Endodermal cell (in vitro differentiated cells): ENCODE data around the gene SPPL3. TPM values are rescaled to one million over a fixed set of nuclear protein-coding genes. Genes with fewer than 3 reads are reported as not detected.
"Not testable (repeated sequence)": the region's sequence is repeated elsewhere in the genome, so short reads cannot be mapped to it uniquely, and the experiment has no call there.

Source experiments
- DNase-seq: peaks from one replicate; pipeline ENCODE4 v3.0.0-alpha.2; 2017
- H3K27ac ChIP-seq: 2 replicates; pipeline ENCODE4 v1.5.1; 2013; ENCODE audit warnings: mild to moderate bottlenecking, low read depth, low read length, moderate library complexity
- H3K27me3 ChIP-seq: 2 replicates; pipeline ENCODE4 v1.6.1; 2013; ENCODE audit warnings: mild to moderate bottlenecking, low read length, moderate library complexity; ENCODE audit not compliant: insufficient read depth, control insufficient read depth, poor library complexity, severe bottlenecking
- H3K36me3 ChIP-seq: 2 replicates; pipeline ENCODE4 v1.7.0; 2013; ENCODE audit warnings: mild to moderate bottlenecking, low read length, moderate library complexity; ENCODE audit not compliant: control insufficient read depth, insufficient read depth
- H3K4me1 ChIP-seq: one replicate; pipeline ENCODE4 v1.7.0; 2013; ENCODE audit warnings: low read length; ENCODE audit not compliant: control insufficient read depth, insufficient read depth
- H3K4me3 ChIP-seq: 2 replicates; pipeline ENCODE4 v1.5.1; 2013; ENCODE audit warnings: mild to moderate bottlenecking, low read length, moderate library complexity
- H3K9ac ChIP-seq: 2 replicates; pipeline ENCODE4 v1.6.1; 2013; ENCODE audit warnings: mild to moderate bottlenecking, low read length, moderate library complexity; ENCODE audit not compliant: poor library complexity, severe bottlenecking; ENCODE audit errors: extremely low read depth
- H3K9me3 ChIP-seq: 2 replicates; pipeline ENCODE4 v1.6.1; 2013; ENCODE audit warnings: mild to moderate bottlenecking, low read length, moderate library complexity; ENCODE audit not compliant: control insufficient read depth
- H3K27ac Mint-ChIP-seq: 2 replicates; pipeline ENCODE4 v1.8.0; 2020; ENCODE audit warnings: mixed read lengths
- H3K27me3 Mint-ChIP-seq: 2 replicates; pipeline ENCODE4 v1.8.0; 2021; ENCODE audit warnings: mild to moderate bottlenecking, mixed read lengths; ENCODE audit not compliant: insufficient read depth
- H3K36me3 Mint-ChIP-seq: 2 replicates; pipeline ENCODE4 v1.8.0; 2020; ENCODE audit warnings: low read depth, mixed read lengths
- H3K4me1 Mint-ChIP-seq: 2 replicates; pipeline ENCODE4 v1.8.0; 2020; ENCODE audit warnings: mixed read lengths
- H3K4me3 Mint-ChIP-seq: 2 replicates; pipeline ENCODE4 v1.8.0; 2020; ENCODE audit warnings: mild to moderate bottlenecking, moderate library complexity, mixed read lengths
- H3K9me3 Mint-ChIP-seq: 2 replicates; pipeline ENCODE4 v1.8.0; 2020; ENCODE audit warnings: mild to moderate bottlenecking, mixed read lengths
- CTCF ChIP-seq: fragments of 200-600 bp; sonication (generic); conservative IDR thresholded peaks from 2 replicates; pipeline ENCODE4 v1.5.0; 2021; ENCODE audit warnings: antibody characterized with exemption, mild to moderate bottlenecking
- WGBS, 2 experiments: methylation state at CpG; one replicate each; pipeline versions ENCODE4 v1.1.5 to v1.1.7; 2013; ENCODE audit warnings: missing lambda C conversion rate in 2 of 2, mixed read lengths in 1 of 2; ENCODE audit not compliant: insufficient coverage in 1 of 2, insufficient read length in 1 of 2; 5-methylcytosine and 5-hydroxymethylcytosine counted together
- total RNA-seq, 2 donors: library from RNA; stranded (reverse); fragmentation: NEBNext Ultra II Directional in 1 of 2; extraction: Animal tissue kit (Norgen Biotek cat#: 25700) in 1 of 2; gene quantifications; 2 replicates in 1 of 2; 3 replicates in 1 of 2; pipeline ENCODE4 v1.2.1, GENCODE V29; 2021

Gene SPPL3
- total RNA-seq, 2 donors from 2014 or later, result 41.1 to 46.8 TPM

GRCh38 chr12:120842595-120842994 lies 61.6 kb downstream of the SPPL3 start:
- Histone ChIP-seq H3K9me3 (no peaks in the 10 kb centered on the region), H3K27me3 (no peaks in the 10 kb centered on the region), H3K4me1 (no peaks in the 10 kb centered on the region), H3K27ac (no peak overlapping the region), H3K9ac (no peak overlapping the region), H3K4me3 (no peak overlapping the region), H3K36me3 (no peaks in the 10 kb centered on the region)
- no peak for TF ChIP-seq CTCF
- Mint-ChIP-seq H3K4me1 (peaks cover 10% of the 10 kb centered on the region), H3K36me3 (no peaks in the 10 kb centered on the region), H3K27ac (no peak overlapping the region), H3K27me3 (no peaks in the 10 kb centered on the region), H3K9me3 (no peaks in the 10 kb centered on the region), H3K4me3 (no peak overlapping the region)
- DNase-seq, result no peak
- 95 to 100% methylated on average over 2 to 3 of the region's 3 CpGs for WGBS, 2 experiments

GRCh38 chr12:120841525-120841924 lies 62.6 kb downstream of the SPPL3 start:
- H3K9me3 Mint-ChIP-seq, result no peaks in the 10 kb centered on the region
- H3K27me3 Mint-ChIP-seq, result no peaks in the 10 kb centered on the region
- Histone ChIP-seq H3K27me3 (no peaks in the 10 kb centered on the region), H3K4me1 (no peaks in the 10 kb centered on the region), H3K27ac (no peak overlapping the region), H3K36me3 (no peaks in the 10 kb centered on the region), H3K9me3 (no peaks in the 10 kb centered on the region), H3K4me3 (no peak overlapping the region), H3K9ac (no peak overlapping the region)
- H3K36me3 Mint-ChIP-seq, result no peaks in the 10 kb centered on the region
- no peak for TF ChIP-seq CTCF
- peaks cover 10% of the 10 kb centered on the region for H3K4me1 Mint-ChIP-seq
- no peak for DNase-seq
- H3K27ac Mint-ChIP-seq, result no peak overlapping the region
- no peak overlapping the region for H3K4me3 Mint-ChIP-seq
- WGBS, 2 experiments, result 80% methylated on average over 3 of the region's 3 CpGs; no CpG with 5 or more reads in 1 of the 2 experiments

- no peak overlapping the region for H3K27ac ChIP-seq
- no peaks in the 10 kb centered on the region for H3K27me3 Mint-ChIP-seq
- no peak overlapping the region for H3K9ac ChIP-seq
- no peak overlapping the region for H3K27ac Mint-ChIP-seq
- H3K4me3 ChIP-seq, result no peak overlapping the region
- no peaks in the 10 kb centered on the region for H3K36me3 Mint-ChIP-seq
- no peak overlapping the region for H3K4me3 Mint-ChIP-seq
- no peaks in the 10 kb centered on the region for H3K36me3 ChIP-seq
- peaks cover 12% of the 10 kb centered on the region for H3K4me1 Mint-ChIP-seq
- no peaks in the 10 kb centered on the region for H3K4me1 ChIP-seq
- H3K9me3 Mint-ChIP-seq, result no peaks in the 10 kb centered on the region
- WGBS, 2 experiments, result 90 to 100% methylated on average over 1 of the region's 1 CpG
- DNase-seq, result no peak
- TF ChIP-seq CTCF, result no peak
- H3K9me3 ChIP-seq, result no peaks in the 10 kb centered on the region
- no peaks in the 10 kb centered on the region for H3K27me3 ChIP-seq
These were observed 64.7 kb downstream of the SPPL3 start for GRCh38 chr12:120839503-120839902.

GRCh38 chr12:120838629-120839383 lies 65.4 kb downstream of the SPPL3 start:
- H3K27ac ChIP-seq, H3K4me3 ChIP-seq, H3K9me3 ChIP-seq, H3K9me3 Mint-ChIP-seq, H3K9ac ChIP-seq, H3K4me3 Mint-ChIP-seq, H3K27me3 ChIP-seq, DNase-seq, H3K27ac Mint-ChIP-seq, H3K4me1 Mint-ChIP-seq, H3K36me3 Mint-ChIP-seq, H3K4me1 ChIP-seq, H3K36me3 ChIP-seq, H3K27me3 Mint-ChIP-seq: not testable (repeated sequence)
- 90% methylated on average over 2 of the region's 4 CpGs; no CpG with 5 or more reads in 1 of the 2 experiments for WGBS, 2 experiments
